Activated effector memory CD4-positive, alpha-beta T cell treated with Interleukin-2 at 50 U/mL for 16 hours (primary cell): ENCODE data around the gene ICAM5.
"Not testable (repeated sequence)": the region's sequence is repeated elsewhere in the genome, so short reads cannot be mapped to it uniquely, and the experiment has no call there.

Experiments used
- DNase-seq: peaks from one replicate; pipeline ENCODE4 v3.0.0-alpha.2; 2020

The ICAM5 gene

GRCh38 chr19:10289836-10290356, at the start of gene ICAM5:
Gene ICAM5 (plus strand): TSS chr19:10289952. CDS start chr19:10290044, 92 bp downstream.
- DNase-seq = no peak

GRCh38 chr19:10241826-10242449, 47.8 kb upstream of the ICAM5 start:
- not testable (repeated sequence) for DNase-seq

GRCh38 chr19:10243606-10244005, 46.1 kb upstream of the ICAM5 start:
- DNase-seq = no peak

GRCh38 chr19:10245189-10245939, 44.4 kb upstream of the ICAM5 start:
- DNase-seq = no peak

- no peak for DNase-seq
These were observed 43.2 kb upstream of the ICAM5 start for GRCh38 chr19:10246511-10246910.

GRCh38 chr19:10251792-10252694, 37.7 kb upstream of the ICAM5 start, which contains the start of gene MRPL4:
Gene MRPL4 (plus strand): TSS chr19:10252214. CDS start chr19:10252254, 40 bp downstream.
- DNase-seq = peak; percentile 93

GRCh38 chr19:10252707-10253106, 37.0 kb upstream of the ICAM5 start:
- no peak for DNase-seq

GRCh38 chr19:10254244-10254643, 35.5 kb upstream of the ICAM5 start:
- no peak for DNase-seq

GRCh38 chr19:10255358-10255757, 34.4 kb upstream of the ICAM5 start:
- no peak for DNase-seq

GRCh38 chr19:10256551-10256950, 33.2 kb upstream of the ICAM5 start:
- no peak for DNase-seq

GRCh38 chr19:10256970-10257615, 32.7 kb upstream of the ICAM5 start:
- no peak for DNase-seq

GRCh38 chr19:10258080-10258710, 31.6 kb upstream of the ICAM5 start:
- DNase-seq = no peak

- DNase-seq = peak; percentile 73
These were observed 30.4 kb upstream of the ICAM5 start for GRCh38 chr19:10259162-10259905.

GRCh38 chr19:10260141-10260584, 29.6 kb upstream of the ICAM5 start:
- DNase-seq = no peak

GRCh38 chr19:10262771-10263170, 27.0 kb upstream of the ICAM5 start:
- DNase-seq = no peak

GRCh38 chr19:10266706-10267105, 23.0 kb upstream of the ICAM5 start:
- DNase-seq = no peak

GRCh38 chr19:10268071-10268470, 21.7 kb upstream of the ICAM5 start:
- DNase-seq = no peak

GRCh38 chr19:10269333-10270179, 20.2 kb upstream of the ICAM5 start:
- peak; percentile 75 for DNase-seq

GRCh38 chr19:10270180-10270615, 19.6 kb upstream of the ICAM5 start:
- peak; percentile 53 for DNase-seq
